ENCODE data around the gene RUFY4.

The RUFY4 gene

DNA sequence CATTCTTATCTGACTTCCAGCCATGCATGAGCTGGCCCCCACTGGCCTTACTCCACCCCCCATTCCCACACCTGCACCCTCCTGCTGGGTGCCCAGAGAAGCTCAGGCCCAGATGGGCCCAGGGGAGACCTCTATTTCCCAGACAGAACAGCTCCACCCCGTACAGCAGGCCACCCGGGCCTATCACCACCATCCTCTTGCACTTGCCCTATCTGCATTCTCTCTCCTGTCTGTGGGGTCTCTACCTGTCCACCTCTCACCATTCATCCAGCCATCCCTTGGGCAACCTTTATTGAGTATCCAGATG, 40.9 kb upstream of the RUFY4 start:
- TF ChIP-seq, protein P1, sequence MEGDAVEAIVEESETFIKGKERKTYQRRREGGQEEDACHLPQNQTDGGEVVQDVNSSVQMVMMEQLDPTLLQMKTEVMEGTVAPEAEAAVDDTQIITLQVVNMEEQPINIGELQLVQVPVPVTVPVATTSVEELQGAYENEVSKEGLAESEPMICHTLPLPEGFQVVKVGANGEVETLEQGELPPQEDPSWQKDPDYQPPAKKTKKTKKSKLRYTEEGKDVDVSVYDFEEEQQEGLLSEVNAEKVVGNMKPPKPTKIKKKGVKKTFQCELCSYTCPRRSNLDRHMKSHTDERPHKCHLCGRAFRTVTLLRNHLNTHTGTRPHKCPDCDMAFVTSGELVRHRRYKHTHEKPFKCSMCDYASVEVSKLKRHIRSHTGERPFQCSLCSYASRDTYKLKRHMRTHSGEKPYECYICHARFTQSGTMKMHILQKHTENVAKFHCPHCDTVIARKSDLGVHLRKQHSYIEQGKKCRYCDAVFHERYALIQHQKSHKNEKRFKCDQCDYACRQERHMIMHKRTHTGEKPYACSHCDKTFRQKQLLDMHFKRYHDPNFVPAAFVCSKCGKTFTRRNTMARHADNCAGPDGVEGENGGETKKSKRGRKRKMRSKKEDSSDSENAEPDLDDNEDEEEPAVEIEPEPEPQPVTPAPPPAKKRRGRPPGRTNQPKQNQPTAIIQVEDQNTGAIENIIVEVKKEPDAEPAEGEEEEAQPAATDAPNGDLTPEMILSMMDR (IDR thresholded peaks at IDR 0.05; ENCODE audit: low read depth, low read length) = no peak
- DNase-seq (ENCODE audit: extremely low read depth, low read depth) = no peak

DNA sequence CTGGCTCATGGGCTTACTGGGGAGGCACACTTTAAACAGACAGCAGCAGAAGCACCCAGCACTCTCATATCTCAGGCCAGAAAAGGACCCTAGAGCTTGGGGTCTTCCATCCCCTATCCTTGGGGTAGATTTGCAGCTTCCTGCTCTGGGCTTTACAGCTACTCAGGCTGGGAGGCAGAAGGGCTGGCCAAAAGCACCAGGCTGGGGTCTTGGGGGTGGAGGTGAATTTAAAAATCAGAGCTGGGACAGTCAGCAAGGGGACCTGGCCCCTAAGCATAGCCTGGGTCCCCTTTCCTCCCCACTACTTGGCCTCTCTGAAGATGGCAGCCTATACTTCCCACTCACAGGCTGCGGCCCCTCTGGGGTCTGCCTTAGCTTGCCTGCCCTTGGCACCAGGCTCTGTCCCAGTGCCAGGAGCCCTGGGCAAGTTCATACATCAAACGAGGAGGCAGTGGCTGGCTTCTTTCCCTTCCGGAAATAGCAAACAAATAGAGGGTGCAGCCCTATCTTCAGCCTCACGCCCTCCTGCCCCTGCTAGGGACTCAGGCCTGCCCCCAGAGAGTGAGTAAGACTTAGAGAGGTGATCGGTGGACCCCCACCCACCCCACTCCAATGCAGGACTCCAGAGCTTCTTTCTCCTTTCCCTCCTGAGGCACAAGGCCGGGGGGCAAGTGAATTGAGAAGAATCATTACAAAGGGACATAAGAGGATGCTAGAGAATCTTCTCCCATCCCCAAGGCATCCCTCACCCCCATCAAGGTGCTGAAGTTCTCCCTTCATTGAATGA, 40.3 kb upstream of the RUFY4 start:
- no peak for DNase-seq (ENCODE audit: extremely low read depth, low read depth)
- TF ChIP-seq, protein P1 (IDR thresholded peaks at IDR 0.05; ENCODE audit: low read depth, low read length) = no peak

DNA sequence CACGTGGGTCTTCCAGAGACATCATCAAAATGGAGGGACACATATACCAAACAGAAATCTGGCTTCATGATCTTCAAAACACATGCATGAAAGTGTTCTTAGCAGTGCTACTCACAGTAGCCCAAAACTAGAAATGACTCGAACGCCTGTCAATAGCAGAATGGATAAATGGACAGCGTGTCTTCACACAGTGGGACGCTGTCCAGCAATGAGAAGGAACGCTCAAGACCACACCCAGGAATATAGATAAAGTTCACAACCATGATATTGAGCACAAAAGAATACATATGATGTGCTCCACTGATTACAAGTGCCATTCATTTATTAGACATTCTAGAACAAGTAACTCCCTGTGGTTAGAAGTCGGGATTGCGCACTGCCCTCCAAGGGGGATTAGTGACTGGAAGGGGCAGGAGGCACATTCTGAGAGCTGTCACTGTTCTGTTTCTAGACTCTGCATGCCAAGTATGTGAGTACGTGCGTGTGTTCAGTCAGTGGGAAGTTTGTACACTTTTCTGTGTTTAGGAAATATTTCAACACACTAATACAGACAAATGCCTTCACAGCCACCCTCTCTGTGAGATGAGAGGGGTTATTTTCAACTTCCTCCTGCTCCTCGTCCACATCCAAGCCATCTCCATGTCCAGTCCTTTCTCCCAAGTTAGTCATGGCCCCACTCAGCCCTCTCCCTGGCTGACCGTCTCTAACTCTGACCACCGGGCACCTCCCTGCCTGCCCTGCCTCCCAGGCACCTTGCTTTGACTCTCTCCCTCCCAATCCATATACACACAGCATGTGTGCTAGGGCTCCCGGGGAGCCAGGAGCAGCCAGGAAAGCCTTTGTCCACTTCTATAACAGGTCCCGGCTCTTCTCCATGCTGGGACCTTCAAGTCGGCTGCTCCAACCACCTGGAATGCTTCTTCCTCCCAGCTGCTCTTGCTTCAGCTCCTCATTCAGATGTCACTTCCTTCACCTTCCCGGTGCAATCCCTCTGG, 39.4 kb upstream of the RUFY4 start:
- TF ChIP-seq, protein P1 (IDR thresholded peaks at IDR 0.05; ENCODE audit: low read depth, low read length) = no peak
- no peak for DNase-seq (ENCODE audit: extremely low read depth, low read depth)

DNA sequence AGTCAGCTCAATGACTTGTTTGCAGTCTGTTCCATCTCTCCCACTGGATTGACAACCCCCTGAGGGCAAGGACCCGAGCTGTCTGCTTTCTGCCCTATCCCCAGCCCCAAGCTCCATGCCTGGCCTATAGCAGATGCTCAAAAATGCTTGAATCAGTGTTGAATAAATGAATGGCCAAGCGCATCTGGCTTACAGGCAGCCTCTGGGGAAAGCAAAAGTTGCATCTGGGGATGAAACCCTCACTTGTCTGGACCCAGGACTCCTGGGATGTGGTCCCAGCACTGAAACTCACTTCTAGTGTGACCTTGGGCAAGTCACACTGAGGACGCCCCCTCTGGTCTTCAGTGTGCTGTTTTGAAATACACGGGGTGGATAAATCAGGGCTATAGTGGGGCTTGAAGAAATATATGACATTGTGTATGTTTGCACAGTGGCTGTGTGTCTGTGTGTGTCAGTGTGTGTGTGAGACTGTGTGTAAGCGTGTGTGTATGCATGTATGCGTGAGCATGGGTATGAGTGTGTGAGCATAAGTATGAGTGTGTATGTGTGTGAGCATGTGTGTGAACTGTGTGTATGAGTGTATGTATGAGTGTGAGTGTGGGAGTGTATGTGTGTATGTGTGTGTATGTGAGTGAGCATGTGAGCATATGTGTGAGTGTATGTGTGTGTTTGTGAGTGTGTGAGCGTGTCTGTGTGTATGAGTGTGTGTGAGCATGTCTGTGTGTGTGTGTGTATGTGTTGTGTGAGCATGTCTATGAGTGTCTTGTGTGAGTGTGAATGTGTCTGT, 38.5 kb upstream of the RUFY4 start:
- TF ChIP-seq, protein P1 (IDR thresholded peaks at IDR 0.05; ENCODE audit: low read depth, low read length) = no peak
- DNase-seq (ENCODE audit: extremely low read depth, low read depth) = no peak

DNA sequence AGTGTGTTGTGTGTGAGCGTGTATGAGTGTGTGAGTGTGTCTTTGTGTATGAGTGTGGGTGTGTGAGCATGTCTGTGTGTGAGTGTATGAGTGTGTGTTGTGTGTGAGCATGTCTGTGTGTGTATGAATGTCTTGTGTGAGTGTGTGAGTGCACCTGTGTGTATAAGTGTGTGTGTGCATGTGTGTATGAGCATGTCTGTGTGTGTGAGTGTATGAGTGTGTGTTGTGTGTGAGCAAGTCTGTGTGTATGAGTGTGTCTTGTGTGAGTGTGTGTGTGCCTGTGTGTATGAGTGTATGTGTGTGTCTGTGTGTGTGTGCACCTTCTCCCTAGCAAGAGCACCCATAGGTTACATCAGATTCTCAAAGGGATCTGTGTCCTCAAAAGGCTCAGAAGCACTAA, 37.8 kb upstream of the RUFY4 start:
- TF ChIP-seq, protein P1 (IDR thresholded peaks at IDR 0.05; ENCODE audit: low read depth, low read length) = no peak
- no peak for DNase-seq (ENCODE audit: extremely low read depth, low read depth)

DNA sequence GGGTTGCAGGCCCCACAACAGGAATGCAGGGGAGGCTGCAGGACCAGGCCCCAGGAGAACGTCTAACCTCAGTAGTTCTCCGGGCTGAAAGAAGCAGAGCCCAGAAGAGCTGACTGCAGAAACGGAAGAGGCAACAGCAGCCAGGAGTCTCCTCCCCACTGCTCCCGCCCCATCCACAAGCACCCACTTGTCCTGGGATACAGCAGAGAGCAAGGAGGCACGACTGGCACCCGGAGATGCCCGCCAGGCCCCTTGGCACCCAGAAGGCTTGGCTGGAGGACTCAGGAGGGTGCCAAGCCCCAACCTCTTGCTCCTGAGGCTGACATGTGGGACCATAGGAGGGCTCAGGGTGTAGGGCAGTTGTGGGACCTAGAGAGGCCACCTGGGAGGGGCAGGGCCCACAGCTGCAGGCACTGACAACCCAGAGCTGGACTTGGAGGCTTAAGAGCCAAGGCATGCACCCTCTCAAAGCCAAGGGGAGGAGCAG, 37.2 kb upstream of the RUFY4 start:
- TF ChIP-seq, protein P1 (IDR thresholded peaks at IDR 0.05; ENCODE audit: low read depth, low read length) = no peak
- DNase-seq (ENCODE audit: extremely low read depth, low read depth) = no peak
